ENCODE data around the gene ORC2.

Gene ORC2

DNA sequence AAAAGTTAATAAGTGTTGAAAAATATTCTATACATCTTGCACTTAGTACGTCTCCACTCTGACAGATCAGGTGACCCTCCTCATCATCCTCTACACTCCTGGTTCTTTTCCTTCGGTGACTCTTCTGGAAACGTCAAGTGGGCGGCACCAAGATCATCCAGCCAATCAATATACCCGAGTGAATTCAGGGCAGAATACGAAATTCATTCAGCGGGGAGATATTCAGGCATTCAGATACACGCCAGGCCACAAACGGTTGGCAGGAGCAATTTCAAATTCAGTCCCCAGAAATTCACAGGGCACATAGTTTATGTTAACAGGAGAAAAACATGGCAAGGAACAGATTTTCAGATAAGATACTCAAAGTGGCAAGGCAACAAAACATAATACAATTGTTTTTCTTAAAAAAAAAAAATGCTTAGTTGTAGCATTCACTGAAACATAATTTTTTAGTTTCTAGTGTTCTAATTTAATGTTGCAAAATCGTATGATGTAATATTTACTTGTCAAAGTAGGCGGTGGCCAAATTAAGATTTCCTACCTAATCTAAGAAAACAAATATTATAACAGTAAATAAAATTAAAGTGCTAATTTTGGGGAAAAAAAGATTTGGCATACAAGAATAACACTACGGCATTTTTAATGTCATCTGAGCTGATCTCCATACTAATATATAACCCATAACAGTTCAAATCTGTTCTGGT, 103.2 kb downstream of the ORC2 start:
- peak; percentile 61 for DNase-seq (ENCODE audit: low read depth)

Measured in stromal cell of bone marrow (primary cell).